ENCODE data around the gene CCDC158. TPM values are rescaled to one million over a fixed set of nuclear protein-coding genes. Genes with fewer than 3 reads are reported as not detected.
A peak's percentile ranks its signal among the peaks of the same experiment; 100 is the strongest.

The CCDC158 gene
- total RNA-seq, 1 donor: 0.36 TPM

GRCh38 chr4:76309939-76310550 lies 110.9 kb downstream of the CCDC158 start:
- no peak for TF ChIP-seq CTCF (IDR thresholded peaks at IDR 0.05; ENCODE audit: extremely low read depth, low read depth, low read length)
- Histone ChIP-seq H2AFZ (ENCODE audit: low read length) (no peak overlapping the region), H3K27ac (ENCODE audit: low read depth, low read length) (no peak overlapping the region), H4K20me1 (ENCODE audit: insufficient read depth, low read length) (no peaks in the 10 kb centered on the region), H3K79me2 (ENCODE audit: insufficient read depth, low read length) (peaks cover 17% of the 10 kb centered on the region), H3K4me1 (ENCODE audit: insufficient read depth, low read length) (peaks cover 11% of the 10 kb centered on the region), H3K9me3 (ENCODE audit: low read depth, low read length) (no peaks in the 10 kb centered on the region), H3K36me3 (ENCODE audit: insufficient read depth, low read length) (peaks cover 4% of the 10 kb centered on the region), H3K4me2 (ENCODE audit: insufficient read depth, low read length) (no peak overlapping the region), H3K27me3 (ENCODE audit: insufficient read depth, low read length) (no peaks in the 10 kb centered on the region), H3K4me3 (ENCODE audit: insufficient read depth, low read length) (no peak overlapping the region)
- no peak for DNase-seq (ENCODE audit: insufficient read length, low spot score, missing footprints)

DNA sequence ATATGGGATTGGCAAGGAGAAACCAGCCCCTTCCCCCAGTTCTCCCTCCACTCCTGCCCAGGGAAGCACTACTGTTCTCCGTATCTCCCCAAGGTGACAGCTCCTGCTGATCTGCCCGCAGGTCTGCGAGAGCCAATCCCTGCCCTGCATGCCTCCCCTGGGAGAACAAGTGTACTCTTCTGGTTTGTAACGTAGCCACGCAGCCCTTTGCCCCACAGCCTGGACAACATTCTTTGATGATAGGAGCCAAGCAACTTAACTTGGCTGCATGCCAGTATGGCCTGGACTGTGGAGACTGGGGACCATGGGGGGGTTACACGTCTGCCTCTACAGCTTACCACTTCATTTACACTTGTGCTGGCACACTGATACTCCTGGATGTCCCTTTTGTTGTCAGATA lies 112.4 kb downstream of the CCDC158 start:
- Histone ChIP-seq H4K20me1 (ENCODE audit: insufficient read depth, low read length) (no peaks in the 10 kb centered on the region), H3K36me3 (ENCODE audit: insufficient read depth, low read length) (peaks cover 4% of the 10 kb centered on the region), H3K9me3 (ENCODE audit: low read depth, low read length) (no peaks in the 10 kb centered on the region), H2AFZ (ENCODE audit: low read length) (no peak overlapping the region), H3K79me2 (ENCODE audit: insufficient read depth, low read length) (peaks cover 21% of the 10 kb centered on the region), H3K27ac (ENCODE audit: low read depth, low read length) (no peak overlapping the region), H3K4me3 (ENCODE audit: insufficient read depth, low read length) (no peak overlapping the region), H3K4me1 (ENCODE audit: insufficient read depth, low read length) (peaks cover 11% of the 10 kb centered on the region), H3K27me3 (ENCODE audit: insufficient read depth, low read length) (no peaks in the 10 kb centered on the region), H3K4me2 (ENCODE audit: insufficient read depth, low read length) (no peak overlapping the region)
- no peak for DNase-seq (ENCODE audit: insufficient read length, low spot score, missing footprints)
- no peak for TF ChIP-seq CTCF (IDR thresholded peaks at IDR 0.05; ENCODE audit: extremely low read depth, low read depth, low read length)

- peak overlapping the region; percentile 85 for H3K4me3 ChIP-seq (ENCODE audit: insufficient read depth, low read length)
- peak overlapping the region; percentile 87 for H3K4me2 ChIP-seq (ENCODE audit: insufficient read depth, low read length)
- no peaks in the 10 kb centered on the region for H4K20me1 ChIP-seq (ENCODE audit: insufficient read depth, low read length)
- no peak overlapping the region for H3K27ac ChIP-seq (ENCODE audit: low read depth, low read length)
- H3K36me3 ChIP-seq (ENCODE audit: insufficient read depth, low read length): peaks cover 4% of the 10 kb centered on the region
- no peak for TF ChIP-seq CTCF (IDR thresholded peaks at IDR 0.05; ENCODE audit: extremely low read depth, low read depth, low read length)
- peaks cover 21% of the 10 kb centered on the region for H3K79me2 ChIP-seq (ENCODE audit: insufficient read depth, low read length)
- H3K27me3 ChIP-seq (ENCODE audit: insufficient read depth, low read length): no peaks in the 10 kb centered on the region
- H2AFZ ChIP-seq (ENCODE audit: low read length): peak overlapping the region; percentile 89
- no peaks in the 10 kb centered on the region for H3K9me3 ChIP-seq (ENCODE audit: low read depth, low read length)
- DNase-seq (ENCODE audit: insufficient read length, low spot score, missing footprints): no peak
- H3K4me1 ChIP-seq (ENCODE audit: insufficient read depth, low read length): peaks cover 11% of the 10 kb centered on the region
Observed at GRCh38 chr4:76307660-76308014, 113.3 kb downstream of the CCDC158 start.

GRCh38 chr4:76306882-76307659 lies 113.9 kb downstream of the CCDC158 start:
- no peaks in the 10 kb centered on the region for H4K20me1 ChIP-seq (ENCODE audit: insufficient read depth, low read length)
- no peaks in the 10 kb centered on the region for H3K27me3 ChIP-seq (ENCODE audit: insufficient read depth, low read length)
- H3K4me3 ChIP-seq (ENCODE audit: insufficient read depth, low read length): peak overlapping the region; percentile 85
- H3K27ac ChIP-seq (ENCODE audit: low read depth, low read length): no peak overlapping the region
- peaks cover 14% of the 10 kb centered on the region for H3K4me1 ChIP-seq (ENCODE audit: insufficient read depth, low read length)
- H2AFZ ChIP-seq (ENCODE audit: low read length): peak overlapping the region; percentile 89
- TF ChIP-seq CTCF (IDR thresholded peaks at IDR 0.05; ENCODE audit: extremely low read depth, low read depth, low read length): peak; percentile 36
- H3K36me3 ChIP-seq (ENCODE audit: insufficient read depth, low read length): peaks cover 4% of the 10 kb centered on the region
- peaks cover 21% of the 10 kb centered on the region for H3K79me2 ChIP-seq (ENCODE audit: insufficient read depth, low read length)
- DNase-seq (ENCODE audit: insufficient read length, low spot score, missing footprints): peak; percentile 96
- no peaks in the 10 kb centered on the region for H3K9me3 ChIP-seq (ENCODE audit: low read depth, low read length)
- H3K4me2 ChIP-seq (ENCODE audit: insufficient read depth, low read length): peak overlapping the region; percentile 87
